Measurements from ENCODE around the gene ECT2L. TPM values are rescaled to one million over a fixed set of nuclear protein-coding genes. Genes with fewer than 3 reads are reported as not detected.

Gene ECT2L
- total RNA-seq, 1 experiment from 2014 or later: not detected

DNA sequence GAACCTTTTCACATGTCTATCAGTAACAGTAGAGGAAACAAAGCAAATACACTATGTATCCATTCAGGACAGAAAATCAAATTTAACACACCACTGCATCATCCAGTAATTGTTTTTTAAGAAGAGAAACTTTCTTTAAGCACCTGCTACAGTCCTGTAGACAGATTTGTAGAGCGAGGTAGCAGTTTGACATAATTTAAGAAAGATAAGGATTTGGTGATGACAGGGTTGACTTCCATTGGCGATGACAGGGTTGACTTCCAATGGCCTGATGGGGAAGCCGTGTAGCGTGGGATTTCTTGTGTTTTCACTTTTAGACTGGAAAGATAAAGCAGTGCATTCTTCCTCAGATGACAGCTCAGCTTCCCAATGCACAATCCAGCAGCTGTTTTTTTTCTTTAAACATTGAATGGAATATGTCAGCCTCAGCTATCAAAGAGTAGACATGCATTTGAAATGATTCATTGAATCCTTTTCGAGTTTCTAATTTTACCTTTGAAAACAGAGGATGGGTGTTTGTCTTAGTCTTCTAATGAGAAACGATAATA, 68.5 kb downstream of the ECT2L start:
- Histone ChIP-seq H4K5ac (ENCODE audit: insufficient read length, low read depth, low read length) (no peak overlapping the region), H2AFZ (ENCODE audit: low read length) (no peak overlapping the region), H3K14ac (ENCODE audit: insufficient read depth, low read length) (no peak overlapping the region), H3K27me3 (ENCODE audit: insufficient read depth, low read length) (no peaks in the 10 kb centered on the region), H3K56ac (ENCODE audit: insufficient read length, low read depth, low read length) (no peak overlapping the region), H3K27ac (ENCODE audit: insufficient read length, low read depth, low read length) (no peak overlapping the region), H2BK20ac (ENCODE audit: low read depth, low read length, poor library complexity, severe bottlenecking) (no peak overlapping the region), H3K4me2 (ENCODE audit: insufficient read depth, insufficient read length, low read length) (no peak overlapping the region), H3K23ac (ENCODE audit: insufficient read length, low read depth, low read length) (no peak overlapping the region), H3K4ac (ENCODE audit: low read depth, low read length) (no peak overlapping the region), H4K8ac (replicated peaks; ENCODE audit: insufficient read length, low read depth, low read length) (no peak overlapping the region), H2BK12ac (ENCODE audit: insufficient read length, low read depth, low read length) (no peak overlapping the region), H3K4me1 (ENCODE audit: insufficient read depth, low read length) (no peaks in the 10 kb centered on the region), H3K18ac (ENCODE audit: insufficient read length, low read depth, low read length) (no peak overlapping the region), H2BK120ac (ENCODE audit: low read depth, low read length, poor library complexity, severe bottlenecking) (no peak overlapping the region), H4K20me1 (ENCODE audit: control insufficient read depth, insufficient read depth, insufficient read length) (no peaks in the 10 kb centered on the region), H3K9ac (ENCODE audit: extremely low read depth, insufficient read length, low read length) (no peak overlapping the region), H2BK5ac (ENCODE audit: insufficient read length, low read length) (no peak overlapping the region), H3K23me2 (ENCODE audit: insufficient read length, low read depth, low read length, poor library complexity, severe bottlenecking) (no peaks in the 10 kb centered on the region), H2BK15ac (ENCODE audit: low read depth, low read length) (no peak overlapping the region), H4K91ac (ENCODE audit: insufficient read length, low read depth, low read length) (no peak overlapping the region), H3T11ph (ENCODE audit: low read length) (no peak overlapping the region), H3K9me3 (ENCODE audit: control insufficient read depth, low read depth, low read length) (no peaks in the 10 kb centered on the region), H3K79me2 (ENCODE audit: insufficient read depth, low read length) (no peaks in the 10 kb centered on the region), H3K79me1 (ENCODE audit: insufficient read depth, low read depth, low read length, poor library complexity, severe bottlenecking) (no peaks in the 10 kb centered on the region), H2AK5ac (ENCODE audit: insufficient read length, low read length) (no peak overlapping the region)
- no peaks in the 10 kb centered on the region for H3K36me3 Mint-ChIP-seq (ENCODE audit: insufficient read depth in 1 of 3, low read depth in 3 of 3)
- H3K27me3 Mint-ChIP-seq (ENCODE audit: low read depth): no peaks in the 10 kb centered on the region
- peaks cover 4 to 8% of the 10 kb centered on the region in 2 experiments for H3K4me1 Mint-ChIP-seq
- H3K27ac Mint-ChIP-seq: no peak overlapping the region
- no peak overlapping the region for H3K4me3 Mint-ChIP-seq
- H3K9me3 Mint-ChIP-seq: 0 out of 5 replicates have a peak, but pooled peaks cover 0 to 3% of the 10 kb centered on the region in 2 experiments
- TF ChIP-seq, protein P1, sequence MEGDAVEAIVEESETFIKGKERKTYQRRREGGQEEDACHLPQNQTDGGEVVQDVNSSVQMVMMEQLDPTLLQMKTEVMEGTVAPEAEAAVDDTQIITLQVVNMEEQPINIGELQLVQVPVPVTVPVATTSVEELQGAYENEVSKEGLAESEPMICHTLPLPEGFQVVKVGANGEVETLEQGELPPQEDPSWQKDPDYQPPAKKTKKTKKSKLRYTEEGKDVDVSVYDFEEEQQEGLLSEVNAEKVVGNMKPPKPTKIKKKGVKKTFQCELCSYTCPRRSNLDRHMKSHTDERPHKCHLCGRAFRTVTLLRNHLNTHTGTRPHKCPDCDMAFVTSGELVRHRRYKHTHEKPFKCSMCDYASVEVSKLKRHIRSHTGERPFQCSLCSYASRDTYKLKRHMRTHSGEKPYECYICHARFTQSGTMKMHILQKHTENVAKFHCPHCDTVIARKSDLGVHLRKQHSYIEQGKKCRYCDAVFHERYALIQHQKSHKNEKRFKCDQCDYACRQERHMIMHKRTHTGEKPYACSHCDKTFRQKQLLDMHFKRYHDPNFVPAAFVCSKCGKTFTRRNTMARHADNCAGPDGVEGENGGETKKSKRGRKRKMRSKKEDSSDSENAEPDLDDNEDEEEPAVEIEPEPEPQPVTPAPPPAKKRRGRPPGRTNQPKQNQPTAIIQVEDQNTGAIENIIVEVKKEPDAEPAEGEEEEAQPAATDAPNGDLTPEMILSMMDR (conservative IDR thresholded peaks at IDR 0.05): no peak
- no CpG with 5 or more reads among the region's 6 CpGs for WGBS (ENCODE audit: extremely low coverage, insufficient read length, low lambda C conversion rate)
- DNase-seq: no peak
